GM12872 (cell line): Measurements from ENCODE around the gene CSNK1D.
A peak's percentile ranks its signal among the peaks of the same experiment; 100 is the strongest.

Experiments
- CTCF ChIP-seq: IDR thresholded peaks from 3 replicates; pipeline ENCODE4 v1.5.1; 2011; ENCODE audit warnings: low read depth, mild to moderate bottlenecking, low read length, moderate library complexity; ENCODE audit not compliant: insufficient read depth

Gene CSNK1D

GRCh38 chr17:82234211-82235055, 39.1 kb downstream of the CSNK1D start:
- TF ChIP-seq CTCF = no peak

- no peak for TF ChIP-seq CTCF
Observed at GRCh38 chr17:82232876-82233785, 40.4 kb downstream of the CSNK1D start.

GRCh38 chr17:82232322-82232820, 41.1 kb downstream of the CSNK1D start:
- TF ChIP-seq CTCF = no peak

GRCh38 chr17:82231562-82232321, 41.8 kb downstream of the CSNK1D start:
- no peak for TF ChIP-seq CTCF

- TF ChIP-seq CTCF = no peak
Observed at GRCh38 chr17:82231312-82231561, 42.3 kb downstream of the CSNK1D start.

- peak; percentile 42; the same call in 1 of the 3 replicates for TF ChIP-seq CTCF
Observed at GRCh38 chr17:82230609-82231311, 42.7 kb downstream of the CSNK1D start.
